Esophagus squamous epithelium (tissue), 5 donors: ENCODE measurements around the gene EHMT1. TPM values are rescaled to one million over a fixed set of nuclear protein-coding genes. Genes with fewer than 3 reads are reported as not detected.

ENCODE experiments used
- DNase-seq: peaks from one replicate; lab custom pipeline; 2025; lab: John Stamatoyannopoulos, UW
- H3K27ac ChIP-seq, 4 donors: fragments of 200-600 bp; sonication (generic); one replicate each; pipeline ENCODE4 v1.5.1; 2016 to 2019; ENCODE audit warnings: mild to moderate bottlenecking in 1 of 4
- H3K27me3 ChIP-seq, 4 donors: fragments of 200-600 bp; sonication (generic); 1 replicate in 3 of 4; 2 replicates in 1 of 4; pipeline versions ENCODE4 v1.5.1 to v1.6.0; 2017 to 2021; ENCODE audit warnings: antibody characterized with exemption in 1 of 4
- H3K36me3 ChIP-seq, 3 donors: fragments of 200-600 bp; sonication (generic); one replicate each; pipeline ENCODE4 v1.5.1; 2016 to 2019
- H3K4me1 ChIP-seq, 3 donors: fragments of 200-600 bp; sonication (generic); one replicate each; pipeline ENCODE4 v1.5.1; 2017 to 2019
- H3K4me3 ChIP-seq, 4 donors: fragments of 200-600 bp; sonication (generic); 1 replicate in 3 of 4; 2 replicates in 1 of 4; pipeline ENCODE4 v1.5.1; 2016 to 2019; ENCODE audit warnings: mild to moderate bottlenecking in 2 of 4, moderate library complexity in 1 of 4
- H3K9me3 ChIP-seq, 3 donors: fragments of 200-600 bp; sonication (generic); one replicate each; pipeline ENCODE4 v1.5.1; 2016 to 2019
- CTCF ChIP-seq, 6 experiments: fragments of 450-650 bp in 4 of 6; fragments of 200-600 bp in 2 of 6; sonication (generic) in 2 of 6; IDR thresholded peaks; one replicate each; pipeline ENCODE4 v1.5.1; 2016 to 2019; ENCODE audit warnings: antibody characterized with exemption in 6 of 6, mild to moderate bottlenecking in 4 of 6, moderate library complexity in 4 of 6
- POLR2A ChIP-seq, 4 donors: fragments of 450-650 bp; IDR thresholded peaks; one replicate each; pipeline ENCODE4 v1.6.1; 2017; ENCODE audit warnings: antibody characterized with exemption in 4 of 4, mild to moderate bottlenecking in 4 of 4, moderate library complexity in 3 of 4
- WGBS, 2 donors: methylation state at CpG; one replicate each; pipeline ENCODE4 v1.1.5; 2018; 5-methylcytosine and 5-hydroxymethylcytosine counted together
- intact Hi-C: fragments of 100-400 bp; cut with DNase I; formaldehyde crosslinking; loops from one replicate; pipeline ENCODE4 v1.15.0; 2022
- total RNA-seq, 4 donors: library from RNA; depleted of rRNA; stranded (reverse); fragments of >200 nt; gene quantifications; one replicate each; pipeline ENCODE4 v1.1.0, GENCODE V29; 2016
- donor health status: DM: yes; HTN: yes; CAD: no.

The EHMT1 gene
- total RNA-seq, 4 donors from 2014 or later: 42.8 to 87.0 (median 65.0) TPM

GRCh38 chr9:137678202-137678601, 59.4 kb downstream of the EHMT1 start:
- 78 to 86% methylated on average over 12 of the region's 12 CpGs for WGBS, 2 donors
- Histone ChIP-seq H3K4me1 (peaks cover 0 to 43% (median 11%) of the 10 kb centered on the region in 3 donors), H3K27me3 (no peaks in the 10 kb centered on the region), H3K36me3 (peaks cover 0 to 34% (median 0%) of the 10 kb centered on the region in 3 donors), H3K4me3 (no peak overlapping the region), H3K9me3 (no peaks in the 10 kb centered on the region), H3K27ac (no peak overlapping the region)
- DNase-seq: no peak
- intact Hi-C loops: no loop called here
- TF ChIP-seq CTCF (IDR thresholded peaks at IDR 0.05) (no peak), POLR2A (IDR thresholded peaks at IDR 0.05) (no peak)

DNA sequence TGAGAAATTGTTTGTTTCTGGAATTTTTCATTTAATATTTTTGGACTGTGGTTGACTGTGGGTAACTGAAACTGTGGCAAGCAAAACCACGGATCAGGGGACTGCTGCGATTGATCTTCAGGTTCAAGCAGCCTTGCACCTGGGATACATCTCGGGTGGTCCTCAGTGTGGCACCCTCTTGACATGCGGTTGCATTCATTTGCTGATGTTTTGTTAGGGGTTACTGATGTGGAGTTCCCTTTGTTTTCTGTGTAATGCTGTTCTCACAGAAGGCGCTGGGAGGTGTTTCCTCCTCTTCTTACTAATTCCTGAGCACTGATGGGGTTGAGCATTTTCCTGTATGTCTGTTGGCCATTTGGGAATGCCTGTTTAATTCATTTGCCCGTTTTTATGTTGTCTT, 60.4 kb downstream of the EHMT1 start:
- H3K36me3 ChIP-seq: peaks cover 0 to 39% (median 0%) of the 10 kb centered on the region in 3 donors
- H3K27me3 ChIP-seq: no peaks in the 10 kb centered on the region
- DNase-seq: no peak
- TF ChIP-seq POLR2A (IDR thresholded peaks at IDR 0.05): no peak
- TF ChIP-seq CTCF (IDR thresholded peaks at IDR 0.05): no peak
- H3K4me1 ChIP-seq: peaks cover 0 to 33% (median 1%) of the 10 kb centered on the region in 3 donors
- no peaks in the 10 kb centered on the region for H3K9me3 ChIP-seq
- H3K4me3 ChIP-seq: no peak overlapping the region
- H3K27ac ChIP-seq: no peak overlapping the region
- intact Hi-C loops: no loop called here
- WGBS, 2 donors: 64 to 67% methylated on average over 6 of the region's 6 CpGs

GRCh38 chr9:137679695-137680305, 61.0 kb downstream of the EHMT1 start:
- WGBS, 2 donors: 76 to 89% methylated on average over 4 to 7 of the region's 7 CpGs
- Histone ChIP-seq H3K27ac (no peak overlapping the region), H3K4me3 (no peak overlapping the region), H3K27me3 (no peaks in the 10 kb centered on the region), H3K4me1 (peaks cover 0 to 27% (median 0%) of the 10 kb centered on the region in 3 donors), H3K9me3 (no peaks in the 10 kb centered on the region), H3K36me3 (peaks cover 0 to 44% (median 0%) of the 10 kb centered on the region in 3 donors)
- intact Hi-C loops: no loop called here
- no peak for DNase-seq
- TF ChIP-seq CTCF (IDR thresholded peaks at IDR 0.05) (no peak), POLR2A (IDR thresholded peaks at IDR 0.05) (no peak)

- WGBS, 2 donors: 68 to 84% methylated on average over 9 to 16 of the region's 18 CpGs
- no peak overlapping the region for H3K27ac ChIP-seq
- H3K27me3 ChIP-seq: no peaks in the 10 kb centered on the region
- H3K4me3 ChIP-seq: no peak overlapping the region
- H3K36me3 ChIP-seq: peaks cover 0 to 45% (median 0%) of the 10 kb centered on the region in 3 donors
- intact Hi-C loops: no loop called here
- no peaks in the 10 kb centered on the region for H3K9me3 ChIP-seq
- no peak for DNase-seq
- TF ChIP-seq CTCF (IDR thresholded peaks at IDR 0.05) (no peak), POLR2A (IDR thresholded peaks at IDR 0.05) (no peak)
- H3K4me1 ChIP-seq: peaks cover 0 to 24% (median 0%) of the 10 kb centered on the region in 3 donors
Measured at GRCh38 chr9:137680444-137681358, 61.9 kb downstream of the EHMT1 start.
